ENCODE data around the gene OR13A1.
"Not testable (repeated sequence)": the region's sequence is repeated elsewhere in the genome, so short reads cannot be mapped to it uniquely, and the experiment has no call there.

The OR13A1 gene, protein sequence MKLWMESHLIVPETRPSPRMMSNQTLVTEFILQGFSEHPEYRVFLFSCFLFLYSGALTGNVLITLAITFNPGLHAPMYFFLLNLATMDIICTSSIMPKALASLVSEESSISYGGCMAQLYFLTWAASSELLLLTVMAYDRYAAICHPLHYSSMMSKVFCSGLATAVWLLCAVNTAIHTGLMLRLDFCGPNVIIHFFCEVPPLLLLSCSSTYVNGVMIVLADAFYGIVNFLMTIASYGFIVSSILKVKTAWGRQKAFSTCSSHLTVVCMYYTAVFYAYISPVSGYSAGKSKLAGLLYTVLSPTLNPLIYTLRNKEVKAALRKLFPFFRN

DNA sequence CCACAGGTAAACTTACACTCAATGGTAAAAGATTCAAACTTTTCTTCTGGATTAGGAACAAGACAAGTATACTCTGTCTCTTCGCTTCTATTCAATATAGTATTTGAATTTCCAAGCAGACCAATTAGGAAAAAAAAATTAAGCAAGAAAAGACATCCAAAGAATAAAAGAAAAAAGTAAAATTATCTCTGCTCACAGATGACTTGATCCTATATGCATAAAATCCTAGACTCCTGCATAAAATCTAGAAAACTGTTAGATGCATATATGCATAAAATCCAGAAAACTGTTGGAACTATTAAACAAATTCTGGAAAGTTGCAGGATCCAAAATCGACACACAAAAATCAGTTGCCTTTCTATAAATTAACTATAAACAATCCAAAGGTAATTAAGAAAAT lies at the start of gene OR13A1:
OR13A1 (minus strand) TSS at position 101 of the 400 bp plus-strand sequence. CDS start 11,186 bp downstream, outside the sequence.
- no peak for DNase-seq (ENCODE audit: low read depth in 2 of 2)

DNA sequence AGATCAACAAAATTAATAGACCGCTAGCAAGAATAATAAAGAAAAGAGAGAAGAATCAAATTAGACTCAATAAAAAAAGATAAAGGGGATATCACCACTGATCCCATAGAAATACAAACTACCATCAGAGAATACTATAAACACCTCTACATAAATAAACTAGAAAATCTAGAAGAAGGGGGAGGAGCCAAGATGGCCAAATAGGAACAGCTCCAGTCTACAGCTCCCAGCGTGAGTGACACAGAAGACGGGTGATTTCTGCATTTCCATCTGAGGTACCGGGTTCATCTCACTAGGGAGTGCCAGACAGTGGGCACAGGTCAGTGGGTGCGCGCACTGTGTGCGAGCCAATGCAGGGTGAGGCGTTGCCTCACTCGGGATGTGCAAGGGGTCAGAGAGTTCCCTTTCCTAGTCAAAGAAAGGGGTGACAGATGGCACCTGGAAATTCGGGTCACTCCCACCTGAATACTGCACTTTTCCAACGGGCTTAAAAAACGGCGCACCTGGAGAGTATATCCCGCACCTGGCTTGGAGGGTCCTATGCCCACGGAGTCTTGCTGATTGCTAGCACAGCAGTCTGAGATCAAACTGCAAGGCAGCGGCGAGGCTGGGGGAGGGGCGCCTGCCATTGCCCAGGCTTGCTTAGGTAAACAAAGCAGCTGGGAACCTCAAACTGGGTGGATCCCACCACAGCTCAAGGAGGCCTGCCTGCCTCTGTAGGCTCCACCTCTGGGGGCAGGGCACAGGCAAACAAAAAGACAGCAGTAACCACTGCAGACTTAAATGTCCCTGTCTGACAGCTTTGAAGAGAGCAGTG lies 46.8 kb upstream of the OR13A1 start:
- DNase-seq (ENCODE audit: low read depth in 2 of 2), result not testable (repeated sequence)

DNA sequence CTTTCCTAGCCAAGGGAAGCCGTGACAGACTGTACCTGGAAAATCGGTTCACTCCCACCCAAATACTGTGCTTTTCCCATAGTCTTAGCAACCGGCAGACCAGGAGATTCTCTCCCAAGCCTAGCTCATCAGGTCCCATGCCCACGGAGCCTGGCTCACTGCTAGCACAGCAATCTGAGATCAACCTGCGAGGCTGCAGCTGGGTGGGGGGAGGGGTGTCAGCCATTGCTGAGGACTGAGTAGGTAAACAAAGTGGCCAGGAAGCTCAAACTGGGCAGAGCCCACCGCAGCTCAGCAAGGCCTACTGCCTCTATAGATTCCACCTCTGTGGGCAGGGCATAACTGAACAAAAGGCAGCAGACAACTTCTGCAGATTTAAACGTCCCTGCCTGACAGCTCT lies 43.6 kb upstream of the OR13A1 start:
- DNase-seq (ENCODE audit: low read depth in 2 of 2), result not testable (repeated sequence)

DNA sequence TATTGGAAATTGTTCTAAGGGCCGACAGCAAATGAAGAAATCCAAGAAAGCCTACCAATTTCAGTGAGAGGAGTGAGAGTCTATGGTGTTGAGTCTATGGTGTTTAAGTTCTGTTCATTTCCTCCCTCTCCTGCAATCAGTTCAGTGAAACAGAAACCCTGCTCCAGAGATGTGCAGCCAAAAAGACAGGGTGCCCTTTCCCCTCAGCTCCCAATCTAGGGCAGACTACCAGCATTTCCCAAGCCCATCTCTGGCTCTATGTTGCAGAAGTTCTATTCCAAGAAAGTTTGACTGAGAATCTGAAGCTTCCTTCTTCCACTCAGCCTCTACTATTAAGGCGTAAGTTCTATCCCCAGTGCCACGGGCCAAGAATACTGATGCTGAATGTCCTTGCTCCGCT lies 40.1 kb upstream of the OR13A1 start:
- no peak for DNase-seq (ENCODE audit: low read depth in 2 of 2)

DNA sequence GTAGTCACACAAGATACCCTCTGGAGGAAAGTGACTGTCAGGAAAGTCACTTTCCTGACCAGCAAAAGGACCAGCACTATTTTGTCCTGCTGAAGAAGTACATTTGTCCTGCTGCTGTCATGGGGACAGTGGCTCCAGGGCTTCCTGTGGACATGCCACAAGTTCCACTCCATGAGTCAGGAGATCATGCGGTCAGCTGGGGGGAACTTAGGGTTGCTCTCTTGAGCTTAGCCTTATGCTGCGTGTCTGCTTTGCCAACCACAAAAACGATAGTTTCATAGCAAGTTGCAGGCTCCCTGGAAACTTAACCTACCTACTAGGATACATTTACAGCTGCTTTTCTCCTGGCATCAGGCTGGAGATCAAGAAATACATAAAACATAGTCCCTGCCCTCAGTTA lies 38.9 kb upstream of the OR13A1 start:
- DNase-seq (ENCODE audit: low read depth in 2 of 2), result no peak

DNA sequence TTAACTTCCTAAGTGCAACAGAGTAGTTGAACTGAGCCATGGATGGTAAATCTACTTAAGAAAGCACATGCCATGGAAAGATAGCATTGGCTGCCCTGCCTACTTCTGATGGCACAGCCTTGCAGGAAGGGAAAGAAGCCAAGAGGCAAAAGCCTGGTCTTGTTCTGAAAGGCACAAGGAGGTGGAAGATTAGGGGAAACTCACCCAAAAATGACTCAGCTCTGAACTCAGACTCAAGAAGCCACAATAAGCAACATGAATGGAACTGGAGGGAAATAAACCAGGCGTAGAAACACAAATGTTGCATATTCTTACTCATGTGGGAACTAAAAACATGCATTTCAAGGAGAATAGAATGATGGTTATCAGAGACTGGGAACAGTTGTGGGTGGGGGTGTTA lies 37.8 kb upstream of the OR13A1 start:
- DNase-seq (ENCODE audit: low read depth in 2 of 2), result no peak

DNA sequence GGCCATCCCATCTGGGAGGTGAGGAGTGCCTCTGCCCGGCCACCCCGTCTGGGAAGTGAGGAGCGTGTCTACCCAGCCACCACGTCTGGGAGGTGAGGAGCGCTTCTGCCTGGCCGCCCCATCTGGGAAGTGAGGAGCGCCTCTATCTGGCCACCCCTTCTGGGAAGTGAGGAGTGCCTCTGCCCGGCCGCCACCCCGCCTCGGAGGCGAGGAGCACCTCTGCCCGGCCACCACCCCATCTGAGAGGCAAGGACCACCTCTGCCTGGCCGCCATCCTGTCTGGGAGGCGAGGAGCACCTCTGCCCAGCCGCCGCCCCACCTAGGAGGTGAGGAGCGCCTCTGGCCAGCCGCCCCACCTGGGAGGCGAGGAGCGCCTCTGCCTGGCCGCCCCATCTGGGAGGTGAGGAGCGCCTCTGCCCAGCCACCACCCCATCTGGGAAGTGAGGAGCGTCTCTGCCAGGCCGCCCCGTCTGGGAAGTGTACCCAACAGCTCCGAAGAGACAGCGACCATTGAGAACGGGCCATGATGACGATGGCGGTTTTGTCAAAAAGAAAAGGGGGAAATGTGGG lies 32.9 kb upstream of the OR13A1 start:
- not testable (repeated sequence) for DNase-seq (ENCODE audit: low read depth in 2 of 2)

DNA sequence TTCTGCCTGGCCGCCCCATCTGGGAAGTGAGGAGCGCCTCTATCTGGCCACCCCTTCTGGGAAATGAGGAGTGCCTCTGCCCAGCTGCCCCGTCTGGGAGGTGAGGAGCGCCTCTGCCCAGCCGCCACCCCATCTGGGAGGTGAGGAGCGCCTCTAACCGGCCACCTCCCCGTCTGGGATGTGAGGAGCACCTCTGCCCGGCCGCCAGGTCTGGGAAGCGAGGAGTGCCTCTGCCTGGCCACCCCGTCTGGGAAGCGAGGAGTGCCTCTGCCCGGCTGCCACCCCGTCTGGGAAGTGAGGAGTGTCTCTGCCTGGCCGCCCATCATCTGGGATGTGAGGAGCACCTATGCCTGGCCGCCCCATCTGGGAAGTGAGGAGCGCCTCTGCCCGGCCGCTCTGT lies 32.1 kb upstream of the OR13A1 start:
- not testable (repeated sequence) for DNase-seq (ENCODE audit: low read depth in 2 of 2)

DNA sequence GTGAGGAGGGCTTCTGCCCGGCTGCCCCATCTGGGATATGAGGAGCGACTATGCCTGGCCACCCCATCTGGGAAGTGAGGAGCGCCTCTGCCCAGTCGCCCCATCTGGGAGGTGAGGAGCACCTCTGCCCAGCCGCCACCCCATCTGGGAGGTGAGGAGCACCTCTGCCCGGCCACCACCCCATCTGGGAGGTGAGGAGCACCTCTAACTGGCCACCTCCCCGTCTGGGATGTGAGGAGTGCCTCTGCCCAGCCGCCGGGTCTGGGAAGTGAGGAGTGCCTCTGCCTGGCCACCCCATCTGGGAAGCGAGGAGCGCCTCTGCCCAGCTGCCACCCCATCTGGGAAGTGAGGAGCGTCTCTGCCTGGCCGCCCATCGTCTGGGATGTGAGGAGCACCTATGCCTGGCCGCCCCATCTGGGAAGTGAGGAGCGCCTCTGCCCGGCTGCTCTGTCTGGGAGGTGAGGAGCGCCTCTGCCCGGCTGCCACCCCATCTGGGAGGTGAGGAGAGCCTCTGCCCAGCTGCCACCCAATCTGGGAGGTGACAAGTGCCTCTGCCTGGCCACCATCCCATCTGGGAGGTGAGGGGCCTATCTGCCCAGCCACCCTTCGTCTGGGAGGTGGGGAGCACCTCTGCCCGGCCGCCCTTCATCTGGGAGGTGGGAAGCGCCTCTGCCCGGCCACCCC lies 31.4 kb upstream of the OR13A1 start:
- not testable (repeated sequence) for DNase-seq (ENCODE audit: low read depth in 2 of 2)

DNA sequence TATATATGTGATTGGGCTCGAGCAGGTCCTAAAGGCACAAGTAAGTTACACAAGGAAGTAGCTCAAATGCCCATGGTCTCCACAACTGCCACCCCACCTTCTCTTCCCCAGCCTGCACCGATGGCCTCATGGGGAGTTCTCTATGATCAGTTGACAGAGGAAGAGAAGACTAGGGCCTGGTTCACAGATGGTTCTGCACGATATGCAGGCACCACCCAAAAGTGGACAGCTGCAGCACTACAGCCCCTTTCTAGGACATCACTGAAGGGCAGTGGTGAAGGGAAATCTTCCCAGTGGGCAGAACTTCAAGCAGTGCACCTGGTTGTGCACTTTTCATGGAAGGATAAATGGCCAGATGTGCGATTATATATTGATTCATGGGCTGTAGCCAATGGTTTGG lies 25.0 kb upstream of the OR13A1 start:
- DNase-seq (ENCODE audit: low read depth in 2 of 2), result not testable (repeated sequence)

DNA sequence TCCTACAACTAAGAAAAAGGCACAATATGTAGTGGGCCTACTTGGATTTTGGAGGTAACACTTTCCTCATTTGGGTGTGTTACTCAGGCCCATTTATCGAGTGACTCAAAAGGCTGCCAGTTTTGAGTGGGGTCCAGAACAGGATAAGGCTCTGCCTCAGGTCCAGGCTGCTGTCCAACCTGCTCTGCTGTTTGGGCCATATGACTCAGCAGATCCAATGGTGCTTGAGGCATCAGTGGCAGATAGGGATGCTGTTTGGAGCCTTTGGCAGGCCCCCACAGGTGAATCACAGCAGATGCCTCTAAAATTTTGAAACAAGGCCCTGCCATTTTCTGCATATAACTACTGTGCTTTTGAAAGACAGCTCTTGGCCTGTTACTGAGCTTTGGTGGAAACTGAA lies 24.5 kb upstream of the OR13A1 start:
- no peak for DNase-seq (ENCODE audit: low read depth in 2 of 2)

DNA sequence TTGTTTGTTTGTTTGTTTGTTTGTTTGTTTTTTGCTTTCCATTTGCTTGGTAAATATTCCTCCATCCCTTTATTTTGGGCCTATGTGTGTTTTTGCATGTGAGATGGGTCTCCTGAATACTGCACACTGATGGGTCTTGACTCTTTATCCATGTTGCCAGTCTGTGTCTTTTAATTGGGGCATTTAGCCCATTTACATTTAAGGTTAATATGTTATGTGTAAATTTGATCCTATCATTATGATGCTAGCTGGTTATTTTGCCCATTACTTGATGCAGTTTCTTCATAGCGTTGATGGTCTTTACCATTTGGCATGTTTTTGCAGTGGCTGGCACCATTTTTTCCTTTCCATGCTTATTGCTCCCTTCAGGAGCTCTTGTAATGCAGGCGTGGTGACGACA lies 16.4 kb upstream of the OR13A1 start:
- not testable (repeated sequence) for DNase-seq (ENCODE audit: low read depth in 2 of 2)

DNA sequence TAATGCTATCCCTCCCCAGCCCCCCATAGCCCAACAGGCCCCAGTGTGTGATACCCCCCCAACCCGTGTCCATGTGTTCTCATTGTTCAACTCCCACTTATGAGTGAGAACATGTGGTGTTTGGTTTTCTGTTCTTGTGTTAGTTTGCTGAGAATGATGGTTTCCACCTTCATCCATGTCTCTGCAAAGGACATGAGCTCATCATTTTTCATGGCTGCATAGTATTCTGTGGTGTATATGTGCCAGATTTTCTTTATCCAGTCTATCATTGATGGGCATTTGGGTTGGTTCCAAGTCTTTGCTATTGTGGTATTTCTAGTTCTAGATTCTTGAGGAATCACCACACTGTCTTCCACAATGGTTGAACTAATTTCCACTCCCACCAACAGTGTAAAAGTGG lies 11.5 kb upstream of the OR13A1 start:
- DNase-seq (ENCODE audit: low read depth in 2 of 2), result not testable (repeated sequence)

DNA sequence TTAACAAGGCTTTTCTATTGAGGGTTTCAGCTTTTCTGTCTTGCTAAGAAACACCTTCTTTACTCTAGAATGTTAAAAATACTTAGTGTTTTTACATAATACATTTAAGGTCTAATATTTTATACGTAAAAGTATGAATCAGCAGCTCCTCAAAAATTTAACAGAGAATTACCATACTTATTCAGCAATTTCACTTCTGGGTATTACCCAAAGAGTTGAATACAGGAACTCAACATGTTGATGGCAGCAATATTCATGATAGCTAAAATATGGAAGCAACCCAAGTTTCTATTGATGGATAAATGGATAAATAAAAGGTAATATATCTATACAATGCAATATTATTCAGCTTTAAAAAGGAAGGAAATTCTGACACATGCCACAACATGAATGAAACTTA lies 9.7 kb upstream of the OR13A1 start:
- DNase-seq (ENCODE audit: low read depth in 2 of 2), result no peak

DNA sequence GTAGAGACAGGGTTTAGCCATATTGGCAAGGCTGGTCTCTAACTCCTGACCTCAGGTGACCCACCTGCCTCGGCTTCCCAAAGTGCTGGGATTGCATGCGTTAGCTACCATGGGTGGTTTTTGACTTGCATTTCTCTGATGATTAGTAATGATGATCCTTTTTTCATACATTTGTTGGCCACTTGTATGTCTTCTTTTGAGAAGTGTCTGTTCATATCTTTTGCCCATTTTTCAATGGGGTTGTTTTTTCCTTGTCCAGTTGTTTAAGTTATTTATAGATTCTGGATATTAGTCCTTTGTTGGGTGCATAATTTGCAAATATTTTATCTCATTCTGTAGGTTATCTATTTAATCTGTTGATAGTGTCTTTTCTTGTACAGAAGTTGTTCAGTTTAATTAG lies 4.3 kb upstream of the OR13A1 start:
- no peak for DNase-seq (ENCODE audit: low read depth in 2 of 2)

DNA sequence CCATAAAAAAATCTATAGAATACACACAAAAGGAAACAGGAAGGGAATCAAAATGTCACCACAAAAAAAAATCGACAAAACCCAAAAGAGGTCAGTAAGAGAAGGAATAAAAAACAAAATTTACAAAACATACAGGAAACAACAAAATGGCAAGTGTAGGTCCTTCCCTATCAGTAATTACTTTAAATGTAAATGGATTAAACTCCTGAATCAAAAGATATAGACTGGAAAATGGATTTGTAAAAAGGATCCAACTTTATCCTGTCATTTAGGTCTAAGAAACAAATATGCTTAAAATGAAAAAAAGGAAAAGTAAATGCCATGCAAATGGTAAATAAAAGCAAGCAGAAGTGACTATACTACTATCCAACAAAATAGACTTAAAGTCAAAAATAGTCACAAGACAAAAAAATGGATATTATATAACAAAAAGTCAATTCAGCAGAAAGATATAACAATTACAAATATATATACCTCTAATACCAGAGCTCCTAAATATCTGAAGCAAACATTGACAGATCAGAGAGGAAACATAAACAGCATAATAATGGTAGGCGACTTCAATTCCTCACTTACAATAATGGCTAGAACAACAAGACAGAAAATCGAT lies 2.0 kb downstream of the OR13A1 start:
- DNase-seq (ENCODE audit: low read depth in 2 of 2), result no peak

DNA sequence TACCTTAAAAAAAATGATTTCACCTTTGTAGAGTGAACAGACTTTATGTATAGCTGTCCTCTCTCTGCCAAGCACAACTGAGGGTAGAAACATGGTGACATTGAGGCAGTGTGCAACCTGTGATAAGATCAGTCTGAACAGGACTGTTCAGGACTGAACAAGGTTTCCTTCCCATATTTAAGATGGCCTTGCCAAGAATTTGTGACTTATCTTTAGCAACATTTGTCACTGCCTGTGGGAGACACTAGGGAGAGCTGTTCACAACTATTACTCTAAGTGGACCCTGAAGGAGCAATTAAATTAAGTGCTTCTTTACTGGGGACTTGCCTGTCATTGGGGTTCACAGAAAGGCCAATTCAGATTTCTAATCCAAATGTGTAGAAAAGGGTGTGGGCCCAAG lies 6.7 kb downstream of the OR13A1 start:
- no peak for DNase-seq (ENCODE audit: low read depth in 2 of 2)

DNA sequence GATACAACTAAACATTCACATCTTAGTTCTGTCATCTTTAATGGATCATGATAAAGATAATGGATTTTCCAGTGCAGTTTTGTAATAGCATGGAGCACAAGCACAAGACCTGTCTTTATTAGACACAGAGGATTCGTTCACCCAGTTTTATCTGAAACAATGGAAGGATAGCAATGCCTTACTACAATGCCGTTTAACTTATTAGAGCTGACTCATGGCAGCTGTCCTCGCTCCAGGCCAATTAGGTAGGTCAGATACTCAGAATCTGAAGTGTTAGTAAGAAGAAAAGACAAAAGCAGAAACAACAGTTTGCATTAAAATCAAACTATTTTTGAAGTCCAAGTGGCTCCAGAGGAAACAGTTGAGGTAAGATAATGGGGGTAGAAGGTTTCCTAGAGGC lies 12.8 kb downstream of the OR13A1 start:
- DNase-seq (ENCODE audit: low read depth in 2 of 2), result no peak

DNA sequence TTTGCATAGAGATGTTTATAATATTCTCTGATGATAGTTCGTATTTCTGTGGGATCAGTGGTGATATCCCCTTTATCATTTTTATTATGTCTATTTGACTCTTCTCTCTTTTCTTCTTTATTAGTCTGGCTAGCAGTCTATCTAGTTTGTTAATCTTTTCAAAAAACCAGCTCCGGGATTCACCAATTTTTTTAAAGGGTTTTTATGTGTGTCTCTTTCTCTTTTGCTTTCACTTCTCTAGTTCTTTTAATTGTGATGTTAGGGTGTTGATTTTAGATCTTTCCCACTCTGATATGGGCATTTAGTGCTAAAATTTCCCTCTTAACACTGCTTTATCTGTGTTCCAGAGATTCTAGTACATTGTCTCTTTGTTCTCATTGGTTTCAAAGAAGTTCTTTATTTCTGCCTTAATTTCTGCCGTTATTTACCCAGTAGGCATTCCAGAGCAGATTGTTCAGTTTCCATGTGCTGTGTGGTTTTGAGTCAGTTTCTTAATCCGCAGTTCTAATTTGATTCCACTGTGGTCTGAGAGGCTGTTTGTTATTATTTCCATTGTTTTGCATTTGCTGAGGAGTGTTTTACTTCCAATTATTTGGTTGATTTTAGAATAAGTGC lies 17.0 kb downstream of the OR13A1 start:
- DNase-seq (ENCODE audit: low read depth in 2 of 2), result not testable (repeated sequence)

DNA sequence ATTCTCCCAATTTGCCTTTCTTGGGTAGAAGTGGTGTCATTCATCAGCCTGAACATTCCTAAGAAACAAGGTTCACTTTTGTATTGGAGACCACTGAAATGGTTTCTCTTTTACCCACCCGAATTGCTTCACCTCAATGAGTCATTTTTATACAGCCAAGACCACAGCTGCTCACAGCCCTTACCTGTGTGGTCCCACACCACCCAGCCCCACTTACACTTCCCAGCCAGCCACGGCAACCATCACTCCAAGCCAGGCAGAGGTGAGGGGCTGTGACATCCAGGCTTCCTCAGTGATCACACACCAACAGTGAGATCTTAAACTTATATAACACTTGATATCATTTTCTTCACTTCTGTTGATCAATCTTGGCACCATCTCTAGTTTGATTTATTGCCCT lies 20.7 kb downstream of the OR13A1 start:
- DNase-seq (ENCODE audit: low read depth in 2 of 2), result no peak

DNA sequence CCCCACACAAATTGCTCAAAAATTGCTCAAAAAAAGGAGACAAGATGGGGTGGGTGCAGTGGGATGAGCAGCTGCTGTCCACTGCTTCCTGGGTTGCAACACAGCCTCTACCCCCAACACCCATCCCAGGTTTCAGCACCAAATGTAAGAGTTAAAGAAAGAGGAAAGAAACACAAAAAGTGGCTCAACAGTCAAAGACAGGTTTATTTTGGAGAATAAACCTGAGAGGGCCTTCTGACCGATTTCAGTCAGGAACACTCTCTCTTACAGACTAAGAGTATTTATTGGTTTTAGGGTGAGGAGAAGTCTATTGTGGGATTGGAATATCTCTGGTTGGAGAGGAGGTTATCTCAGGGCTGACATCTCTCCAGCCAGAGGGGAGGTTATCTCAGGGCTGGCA lies 28.4 kb downstream of the OR13A1 start:
- no peak for DNase-seq (ENCODE audit: low read depth in 2 of 2)
